ENCODE data around the gene LYPD4.
"Not testable (repeated sequence)": the region's sequence is repeated elsewhere in the genome, so short reads cannot be mapped to it uniquely, and the experiment has no call there.

Gene LYPD4

DNA sequence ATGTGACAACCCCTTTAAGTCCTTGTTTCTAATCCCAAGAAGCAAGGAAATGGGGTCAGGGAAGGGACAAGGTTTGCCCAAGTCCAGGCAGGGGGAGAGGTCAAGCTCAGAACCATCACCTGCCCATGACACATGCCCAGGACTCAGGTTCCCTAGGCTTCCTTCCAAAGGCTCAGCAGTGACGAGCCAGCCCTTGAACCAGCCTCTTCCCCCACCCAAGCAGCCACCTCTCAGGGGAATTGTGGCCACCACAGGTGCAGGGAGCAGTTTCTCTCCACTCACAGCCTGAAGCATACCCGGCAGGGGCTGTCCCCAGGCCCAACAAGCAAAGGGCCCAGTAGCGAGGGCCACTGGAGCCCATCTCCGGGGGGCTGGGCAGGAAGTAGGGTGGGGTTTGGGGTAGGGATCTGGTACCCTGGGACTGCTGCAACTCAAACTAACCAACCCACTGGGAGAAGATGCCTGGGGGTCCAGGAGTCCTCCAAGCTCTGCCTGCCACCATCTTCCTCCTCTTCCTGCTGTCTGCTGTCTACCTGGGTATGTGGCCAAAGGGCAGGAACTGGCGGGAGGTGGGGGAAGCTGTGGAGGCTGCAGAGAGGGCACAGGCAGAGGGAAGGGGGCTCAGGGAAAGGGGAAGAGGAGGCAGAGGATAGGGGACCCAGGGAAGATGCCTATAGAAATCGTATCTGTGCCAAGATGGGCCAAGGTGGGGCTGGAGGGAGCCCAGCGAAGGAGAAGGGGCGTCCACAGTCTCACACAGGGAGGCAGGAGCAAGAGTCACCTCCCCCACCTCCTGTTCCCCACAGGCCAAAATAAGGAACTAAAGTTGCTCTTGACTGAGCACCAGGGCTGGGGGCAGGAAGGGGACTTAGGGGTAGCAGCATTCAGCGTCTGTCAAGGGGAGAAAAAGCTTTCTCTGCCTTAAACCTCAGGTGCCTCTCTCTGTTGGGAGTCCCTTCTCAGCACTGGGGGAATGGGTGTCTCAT, 32.7 kb upstream of the LYPD4 start, which contains the start of gene CD79A:
TSS of gene CD79A (plus strand) at position 433 of the 986 bp plus-strand sequence. CDS start at position 459, 26 bp downstream.
- in situ Hi-C loops (cut with HindIII; ENCODE audit: low sequenced_read_pairs), result no loop called here

- in situ Hi-C loops (cut with HindIII; ENCODE audit: low sequenced_read_pairs), result not testable (repeated sequence)
Measured at GRCh38 chr19:41875973-41876372, 31.5 kb upstream of the LYPD4 start.

- in situ Hi-C loops (cut with HindIII; ENCODE audit: low sequenced_read_pairs), result no loop called here
Measured at GRCh38 chr19:41872775-41873647, 28.5 kb upstream of the LYPD4 start.

DNA sequence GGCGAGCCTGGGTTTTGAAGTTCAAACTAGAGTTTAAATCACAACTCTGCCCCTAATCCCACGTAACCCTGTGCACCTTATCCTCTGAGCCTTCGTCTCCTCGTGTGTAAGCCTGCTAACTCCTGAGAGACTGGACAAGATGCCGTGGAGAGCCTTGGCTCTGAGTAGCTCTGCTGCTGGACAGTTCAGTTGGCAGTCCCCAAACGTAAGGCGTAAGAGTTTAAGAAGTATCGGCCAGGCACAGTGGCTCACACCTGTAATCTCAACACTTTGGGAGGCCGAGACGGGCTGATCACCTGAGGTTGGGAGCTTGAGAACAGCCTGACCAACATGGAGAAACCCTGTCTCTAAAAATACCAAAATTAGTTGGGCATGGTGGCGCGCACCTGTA, 27.9 kb upstream of the LYPD4 start:
- in situ Hi-C loops (cut with HindIII; ENCODE audit: low sequenced_read_pairs), result no loop called here

DNA sequence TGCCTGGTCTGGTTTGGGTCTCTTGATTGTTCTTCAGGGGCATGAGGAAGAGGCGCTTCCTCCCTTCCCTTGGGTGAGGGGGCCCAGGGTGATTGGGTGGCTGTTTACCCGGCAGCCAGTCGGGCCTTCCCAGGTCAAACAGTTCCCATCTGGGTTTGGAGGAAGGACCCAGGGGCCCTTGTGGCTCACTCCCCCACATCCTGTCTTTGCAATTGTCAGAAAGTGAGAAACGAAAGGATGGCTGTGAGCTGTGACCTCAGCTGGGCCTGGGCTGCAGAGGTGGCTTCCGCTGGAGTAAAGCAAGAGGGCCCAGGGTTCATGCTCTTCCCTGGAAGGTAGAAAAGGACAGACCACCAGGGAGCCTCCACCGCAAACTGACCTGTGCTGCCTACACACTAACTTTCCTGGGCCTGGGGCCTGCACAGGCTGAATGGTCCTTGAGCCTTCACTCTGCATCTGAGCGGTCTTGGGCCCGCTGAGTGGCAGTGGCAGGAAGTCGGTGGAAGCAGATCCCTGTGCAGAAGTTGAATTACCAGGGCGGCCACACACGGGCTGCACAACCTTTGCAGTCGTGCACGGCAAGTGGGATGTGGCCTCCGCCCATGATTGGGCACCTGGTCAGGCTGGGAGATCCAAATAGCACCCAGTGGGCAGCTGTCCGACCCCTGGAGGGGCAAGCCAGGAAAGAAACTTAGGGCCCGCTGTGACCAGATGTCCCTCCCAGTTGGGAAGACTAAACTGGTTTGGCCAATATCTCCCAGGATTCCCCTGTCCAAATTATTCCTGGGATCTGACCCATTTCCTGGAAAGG, 27.3 kb upstream of the LYPD4 start:
- in situ Hi-C loops (cut with HindIII; ENCODE audit: low sequenced_read_pairs), result no loop called here

GRCh38 chr19:41870401-41870873, 26.0 kb upstream of the LYPD4 start:
- in situ Hi-C loops (cut with HindIII; ENCODE audit: low sequenced_read_pairs), result no loop called here

- in situ Hi-C loops (cut with HindIII; ENCODE audit: low sequenced_read_pairs), result no loop called here
Measured at GRCh38 chr19:41869374-41869955, 25.0 kb upstream of the LYPD4 start.

DNA sequence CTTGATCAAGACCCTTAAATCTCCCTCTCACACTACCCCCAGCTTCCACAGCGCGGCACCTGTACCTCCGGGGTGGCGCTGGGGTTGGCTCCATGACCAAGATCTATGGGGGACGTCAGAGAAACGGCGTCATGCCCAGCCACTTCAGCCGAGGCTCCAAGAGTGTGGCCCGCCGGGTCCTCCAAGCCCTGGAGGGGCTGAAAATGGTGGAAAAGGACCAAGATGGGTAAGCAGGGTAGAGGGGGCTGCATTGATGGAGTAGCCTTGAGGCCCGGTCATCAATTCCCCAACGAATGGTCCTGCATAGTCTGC, 24.5 kb upstream of the LYPD4 start:
- in situ Hi-C loops (cut with HindIII; ENCODE audit: low sequenced_read_pairs), result no loop called here

GRCh38 chr19:41868120-41868988, 23.9 kb upstream of the LYPD4 start:
- in situ Hi-C loops (cut with HindIII; ENCODE audit: low sequenced_read_pairs), result no loop called here

- in situ Hi-C loops (cut with HindIII; ENCODE audit: low sequenced_read_pairs), result no loop called here
Measured at GRCh38 chr19:41866284-41866683, 21.8 kb upstream of the LYPD4 start.

- in situ Hi-C loops (cut with HindIII; ENCODE audit: low sequenced_read_pairs), result no loop called here
Measured at GRCh38 chr19:41864374-41864773, 19.9 kb upstream of the LYPD4 start.

DNA sequence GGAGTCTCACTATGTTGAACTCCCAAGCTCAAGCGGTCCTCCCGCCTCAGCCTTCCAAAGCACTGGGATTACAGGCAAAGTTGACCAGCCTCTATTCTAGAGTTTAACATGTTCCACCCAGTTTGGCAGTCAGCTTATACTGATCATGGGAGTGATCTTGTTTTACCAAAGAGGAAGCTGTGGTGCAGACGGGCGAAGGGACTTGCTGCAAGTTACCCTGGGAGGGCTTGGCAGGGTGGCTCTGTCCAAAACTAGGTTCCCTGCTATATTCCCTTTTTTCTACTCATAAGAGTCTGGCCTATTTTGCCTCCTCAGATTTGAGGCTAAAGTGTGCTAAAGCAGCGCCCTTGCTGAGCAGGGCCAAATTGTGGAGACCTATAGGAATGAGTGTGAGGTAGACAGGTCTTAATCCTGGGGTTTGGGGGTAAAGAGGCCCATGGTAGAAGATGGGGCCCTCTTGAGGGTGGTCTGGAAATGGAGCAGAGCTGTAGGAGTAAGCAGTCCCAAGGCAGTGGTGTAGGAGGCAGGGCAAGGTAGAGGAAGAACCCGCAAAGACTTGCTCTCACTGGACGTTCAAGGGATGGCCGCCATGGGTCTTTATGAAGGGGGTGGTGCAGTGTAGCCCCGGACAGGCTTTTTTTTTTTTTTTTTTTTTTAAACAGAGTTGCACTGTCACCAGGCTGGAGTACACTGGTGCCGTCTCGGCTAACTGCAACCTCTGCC, 18.9 kb upstream of the LYPD4 start:
- in situ Hi-C loops (cut with HindIII; ENCODE audit: low sequenced_read_pairs), result no loop called here

GRCh38 chr19:41862445-41862986, 18.0 kb upstream of the LYPD4 start:
- in situ Hi-C loops (cut with HindIII; ENCODE audit: low sequenced_read_pairs), result no loop called here

GRCh38 chr19:41861846-41862245, 17.4 kb upstream of the LYPD4 start:
- in situ Hi-C loops (cut with HindIII; ENCODE audit: low sequenced_read_pairs), result no loop called here

DNA sequence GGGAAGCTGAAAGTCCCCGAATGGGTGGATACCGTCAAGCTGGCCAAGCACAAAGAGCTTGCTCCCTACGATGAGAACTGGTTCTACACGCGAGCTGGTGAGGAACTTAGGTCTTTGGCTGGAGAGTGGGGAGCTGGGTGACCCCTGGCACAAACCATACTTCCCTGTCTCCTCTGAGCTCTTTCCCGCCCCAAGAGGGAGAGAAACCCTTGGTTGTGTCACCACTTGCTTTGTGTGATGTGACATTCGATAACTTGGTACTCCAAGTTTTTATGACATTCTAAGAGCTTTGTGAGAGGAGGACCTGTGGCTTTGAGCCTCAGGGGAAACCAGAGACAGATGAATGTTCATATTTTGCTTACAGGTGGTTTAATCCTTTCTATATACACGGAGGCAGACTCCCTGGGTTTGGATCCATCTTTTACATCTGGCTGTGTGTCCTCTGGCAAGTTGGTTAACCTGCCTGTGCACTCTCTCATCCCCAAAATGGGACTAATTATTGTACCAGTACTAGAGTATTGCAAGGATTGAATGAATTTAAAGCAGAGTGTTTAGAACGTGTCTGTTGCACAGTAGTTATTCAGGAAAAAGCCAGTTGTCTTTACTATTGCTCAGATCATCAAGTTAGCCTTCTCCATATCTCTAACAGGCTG, 16.8 kb upstream of the LYPD4 start:
- in situ Hi-C loops (cut with HindIII; ENCODE audit: low sequenced_read_pairs), result no loop called here

DNA sequence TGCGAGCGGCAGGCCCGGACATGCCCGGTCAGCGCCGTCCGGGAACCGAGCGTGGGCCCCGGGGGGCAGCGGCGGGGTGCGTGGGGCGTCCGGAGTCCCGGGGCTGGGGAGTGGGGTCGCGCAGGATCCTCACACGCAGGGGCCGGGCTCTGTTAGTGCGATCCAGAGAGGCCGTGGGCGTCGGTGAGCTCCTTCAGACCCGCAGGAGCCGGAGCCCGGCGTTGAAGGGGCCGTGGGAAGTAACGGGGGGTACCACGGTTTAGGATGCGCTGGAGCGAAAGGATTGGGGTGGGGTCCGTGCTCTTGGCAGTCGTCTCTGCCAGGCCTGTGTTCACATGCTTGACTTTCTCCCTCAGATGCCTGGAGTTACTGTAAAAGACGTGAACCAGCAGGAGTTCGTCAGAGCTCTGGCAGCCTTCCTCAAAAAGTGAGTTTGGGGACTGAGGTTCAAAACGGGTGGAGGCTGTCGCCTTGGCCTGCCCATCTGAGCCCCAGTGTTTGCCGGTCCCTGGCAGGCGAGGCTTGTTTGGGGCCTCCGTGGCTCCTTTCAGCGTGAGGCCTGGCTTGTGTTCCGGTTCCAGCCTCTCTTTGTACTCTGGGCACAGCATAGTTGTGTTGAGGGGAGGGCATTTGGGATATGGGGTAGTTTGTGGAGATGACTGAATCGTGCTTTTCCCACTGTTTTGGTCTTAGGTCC, 16.1 kb upstream of the LYPD4 start:
- in situ Hi-C loops (cut with HindIII; ENCODE audit: low sequenced_read_pairs), result no loop called here

DNA sequence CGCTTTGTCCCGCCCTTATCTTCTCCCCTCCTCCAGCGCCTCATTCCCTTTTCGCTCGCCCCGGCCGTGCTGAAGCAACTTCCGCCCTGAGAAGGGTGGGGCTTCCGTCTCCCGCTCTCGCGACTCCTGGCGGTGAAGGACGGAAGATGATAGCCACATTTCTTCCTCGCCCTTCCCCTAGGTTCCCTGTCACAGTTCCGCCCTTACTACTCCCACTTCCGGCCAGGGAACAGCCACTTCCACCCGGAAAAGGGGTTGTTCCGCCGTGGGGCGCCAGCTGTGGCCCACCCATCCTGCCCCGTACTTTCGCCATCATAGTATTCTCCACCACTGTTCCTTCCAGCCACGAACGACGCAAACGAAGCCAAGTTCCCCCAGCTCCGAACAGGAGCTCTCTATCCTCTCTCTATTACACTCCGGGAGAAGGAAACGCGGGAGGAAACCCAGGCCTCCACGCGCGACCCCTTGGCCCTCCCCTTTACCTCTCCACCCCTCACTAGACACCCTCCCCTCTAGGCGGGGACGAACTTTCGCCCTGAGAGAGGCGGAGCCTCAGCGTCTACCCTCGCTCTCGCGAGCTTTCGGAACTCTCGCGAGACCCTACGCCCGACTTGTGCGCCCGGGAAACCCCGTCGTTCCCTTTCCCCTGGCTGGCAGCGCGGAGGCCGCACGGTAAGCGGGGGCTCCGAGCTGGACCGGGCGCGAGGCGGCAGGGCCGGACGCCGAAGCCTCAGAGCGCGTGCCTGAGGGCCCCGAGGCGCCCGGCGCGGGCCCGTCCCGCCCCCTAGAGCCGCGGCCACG, 15.3 kb upstream of the LYPD4 start, which contains the start of gene RPS19:
TSS of gene RPS19 (plus strand) at position 638 of the 801 bp plus-strand sequence. CDS start 520 bp downstream, outside the sequence.
- in situ Hi-C loops (cut with HindIII; ENCODE audit: low sequenced_read_pairs), result no loop called here

All from endothelial cell of hepatic sinusoid (primary cell).